Activated T-helper 1 cell treated with anti-CD3 and anti-CD28 coated beads, Interleukin-2, amount 50 U/mL, for 16 hours (primary cell): ENCODE results near the gene CAMK2N2.
"Not testable (repeated sequence)": the region's sequence is repeated elsewhere in the genome, so short reads cannot be mapped to it uniquely, and the experiment has no call there.

ENCODE experiments used
- DNase-seq, 2 donors: peaks; one replicate each; pipeline ENCODE4 v3.0.0-alpha.2; 2020; ENCODE audit warnings: low read depth in 1 of 2, low spot score in 1 of 2

Gene CAMK2N2

GRCh38 chr3:184275381-184275701 is 14.0 kb upstream of the CAMK2N2 start:
- DNase-seq = no peak

DNA sequence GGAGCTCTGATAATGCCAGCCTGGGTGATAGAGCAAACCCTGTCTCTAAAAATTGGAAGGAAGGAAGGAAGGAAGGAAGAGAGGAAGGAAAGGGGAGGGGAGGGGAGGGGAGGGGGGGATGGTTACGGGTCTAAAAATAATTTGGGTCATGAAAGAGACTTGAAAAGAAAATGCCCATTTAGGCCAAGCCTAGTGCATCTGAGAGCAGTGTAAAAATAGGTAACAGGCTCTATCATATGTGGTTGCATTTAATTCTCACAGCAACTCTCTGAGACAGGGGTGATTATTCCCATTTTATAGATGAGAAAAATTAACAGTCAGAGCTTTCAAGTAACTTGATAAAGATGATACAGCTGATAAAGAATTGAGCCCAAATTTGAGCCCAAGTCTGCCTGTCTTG is 10.9 kb upstream of the CAMK2N2 start:
- DNase-seq = no peak

DNA sequence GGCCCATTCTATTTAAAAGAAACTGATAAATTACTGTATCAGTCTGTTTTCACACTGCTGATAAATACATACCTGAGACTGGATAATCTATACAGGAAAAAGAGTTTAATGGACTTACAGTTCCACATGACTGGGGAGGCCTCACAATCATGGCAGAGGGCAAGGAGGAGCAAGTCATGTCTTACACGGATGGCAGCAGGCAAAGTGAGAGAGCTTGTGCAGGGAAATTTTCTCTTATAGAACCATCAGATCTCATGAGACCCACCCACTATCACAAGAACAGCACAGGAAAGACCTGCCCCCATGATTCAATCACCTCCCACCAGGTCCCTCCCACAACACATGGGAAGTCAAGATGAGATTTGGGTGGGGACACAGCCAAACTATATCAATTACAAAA is 5.9 kb upstream of the CAMK2N2 start:
- not testable (repeated sequence) for DNase-seq

GRCh38 chr3:184262764-184263179 is 1.4 kb upstream of the CAMK2N2 start:
- no peak for DNase-seq

- DNase-seq = no peak
Observed at GRCh38 chr3:184261854-184262763, 756 bp upstream of the CAMK2N2 start.

- no peak for DNase-seq
Observed at GRCh38 chr3:184260724-184261269, 556 bp downstream of the CAMK2N2 start.

DNA sequence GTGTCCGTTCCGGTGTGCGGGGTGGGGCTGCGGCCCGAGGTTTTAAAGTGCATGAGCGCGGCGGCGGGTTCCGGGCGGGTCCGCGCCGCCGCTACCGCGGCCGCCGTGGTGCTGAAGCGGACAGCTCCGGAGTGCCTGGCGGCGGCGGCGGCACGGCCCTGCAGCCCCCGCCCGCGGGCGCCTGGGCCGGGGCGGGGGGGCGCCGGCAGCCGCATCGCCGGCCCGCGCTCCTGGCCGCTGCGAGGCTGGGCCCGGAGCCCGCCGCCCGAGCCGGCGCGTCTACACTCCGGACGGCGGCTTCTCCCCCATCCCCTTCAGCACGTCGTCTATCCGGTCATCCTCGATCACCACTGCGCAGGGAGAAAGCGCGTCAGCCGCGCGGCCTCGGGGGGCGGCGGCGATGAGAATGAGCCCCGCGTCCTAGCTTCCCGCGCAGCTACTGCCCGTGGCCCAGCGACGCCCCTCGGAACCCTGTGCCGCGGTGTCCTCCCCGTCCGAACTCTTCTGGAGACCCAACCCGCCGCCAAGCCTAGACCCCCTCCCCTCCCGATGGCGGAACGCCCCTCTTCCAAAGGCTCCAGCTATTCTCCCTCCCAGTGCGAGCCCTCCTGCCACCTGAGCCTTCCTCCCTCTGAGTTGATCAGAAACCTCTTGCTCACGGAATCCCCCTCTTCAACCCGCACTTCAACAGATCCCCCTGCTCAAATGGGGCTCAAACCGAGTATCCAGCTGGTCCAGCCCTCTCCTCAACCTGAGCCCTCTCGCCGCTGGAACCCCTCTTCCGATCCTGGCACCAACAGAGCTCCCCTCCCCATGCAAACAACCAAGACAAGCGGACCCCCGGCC is 1.3 kb downstream of the CAMK2N2 start:
- DNase-seq = no peak

DNA sequence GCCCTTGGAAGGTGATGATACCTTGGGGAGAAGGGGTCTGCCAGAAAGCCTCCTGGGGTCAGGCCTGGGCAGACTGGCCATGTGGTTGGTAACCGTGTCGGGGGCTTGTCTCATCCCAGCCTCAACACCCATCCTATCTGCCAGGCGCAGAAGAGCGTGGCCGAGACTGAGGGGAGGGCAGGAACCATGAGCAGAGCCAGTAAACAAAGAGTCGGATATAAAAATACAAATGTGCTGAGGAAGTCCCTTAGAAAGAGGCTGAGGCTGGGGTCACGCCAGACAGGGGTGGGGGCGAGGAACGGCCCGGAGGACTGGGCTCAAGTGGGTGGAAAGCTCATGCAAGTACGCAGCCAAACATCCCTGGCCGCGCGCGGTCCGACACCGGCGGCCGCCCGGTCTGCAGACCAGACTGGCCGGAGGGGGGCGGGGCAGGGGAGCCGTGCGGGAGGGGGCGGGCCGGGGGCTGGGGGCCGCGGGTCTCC is 1.9 kb downstream of the CAMK2N2 start:
- no peak for DNase-seq

DNA sequence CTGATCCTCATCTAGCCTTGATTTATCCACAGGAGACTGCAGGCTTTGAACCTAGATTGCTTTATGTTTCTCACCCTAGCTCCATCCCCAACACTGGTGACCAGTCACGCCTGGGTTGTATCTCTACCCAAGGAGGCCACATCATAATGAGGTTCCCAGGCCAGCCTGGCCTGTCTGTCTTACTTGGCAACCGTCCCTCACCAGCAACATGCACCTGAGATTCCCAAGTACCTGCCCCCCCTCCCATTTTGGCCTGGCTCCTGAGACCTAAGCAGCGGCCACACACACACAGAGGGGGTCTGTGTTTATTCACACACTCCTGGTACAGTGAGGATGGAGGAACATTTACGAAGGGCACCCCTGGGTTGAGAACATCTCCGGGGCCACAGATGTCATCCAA is 2.4 kb downstream of the CAMK2N2 start:
- no peak for DNase-seq

GRCh38 chr3:184257083-184257915 is 4.1 kb downstream of the CAMK2N2 start:
- DNase-seq = no peak

GRCh38 chr3:184255291-184256039 is 5.9 kb downstream of the CAMK2N2 start:
- no peak for DNase-seq

DNA sequence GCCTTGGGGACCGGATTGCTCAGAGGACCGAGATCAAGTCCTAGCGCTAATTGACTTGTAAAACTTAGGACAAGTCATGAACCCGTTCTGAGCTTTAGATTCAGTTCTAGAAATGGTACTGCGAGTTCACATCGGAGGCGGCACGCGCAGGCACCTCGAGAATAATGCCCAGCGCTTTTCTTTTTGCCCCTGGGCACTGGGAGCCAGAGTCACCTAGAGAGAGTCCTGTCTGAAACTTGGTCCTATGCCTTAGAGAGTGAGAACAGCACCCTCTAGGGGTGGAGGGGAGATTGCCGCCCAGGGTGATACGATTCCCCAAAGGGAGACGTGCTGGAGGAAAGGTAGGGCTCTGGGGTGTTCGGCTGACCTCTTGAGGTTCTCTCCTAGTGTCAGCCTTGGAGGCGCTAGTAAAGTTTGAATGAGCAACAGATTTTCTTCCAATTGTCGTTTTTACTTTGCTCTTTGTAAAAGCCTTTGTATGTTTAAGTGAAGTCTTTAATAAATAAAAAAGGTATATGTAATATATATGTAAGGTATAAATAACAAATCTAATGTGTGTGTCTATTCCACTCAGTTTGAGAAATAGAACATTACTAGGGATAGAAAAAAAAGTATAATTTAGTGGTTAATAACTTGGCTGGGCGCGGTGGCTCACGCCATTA is 11.1 kb downstream of the CAMK2N2 start:
- peak; percentile 77 to 78 for DNase-seq

- peak; percentile 88 to 95 for DNase-seq
Observed at GRCh38 chr3:184249412-184250166, 11.8 kb downstream of the CAMK2N2 start, which contains the start of gene EEF1AKMT4. Gene EEF1AKMT4 (plus strand): TSS chr3:184249672. CDS start chr3:184249695, 23 bp downstream.

DNA sequence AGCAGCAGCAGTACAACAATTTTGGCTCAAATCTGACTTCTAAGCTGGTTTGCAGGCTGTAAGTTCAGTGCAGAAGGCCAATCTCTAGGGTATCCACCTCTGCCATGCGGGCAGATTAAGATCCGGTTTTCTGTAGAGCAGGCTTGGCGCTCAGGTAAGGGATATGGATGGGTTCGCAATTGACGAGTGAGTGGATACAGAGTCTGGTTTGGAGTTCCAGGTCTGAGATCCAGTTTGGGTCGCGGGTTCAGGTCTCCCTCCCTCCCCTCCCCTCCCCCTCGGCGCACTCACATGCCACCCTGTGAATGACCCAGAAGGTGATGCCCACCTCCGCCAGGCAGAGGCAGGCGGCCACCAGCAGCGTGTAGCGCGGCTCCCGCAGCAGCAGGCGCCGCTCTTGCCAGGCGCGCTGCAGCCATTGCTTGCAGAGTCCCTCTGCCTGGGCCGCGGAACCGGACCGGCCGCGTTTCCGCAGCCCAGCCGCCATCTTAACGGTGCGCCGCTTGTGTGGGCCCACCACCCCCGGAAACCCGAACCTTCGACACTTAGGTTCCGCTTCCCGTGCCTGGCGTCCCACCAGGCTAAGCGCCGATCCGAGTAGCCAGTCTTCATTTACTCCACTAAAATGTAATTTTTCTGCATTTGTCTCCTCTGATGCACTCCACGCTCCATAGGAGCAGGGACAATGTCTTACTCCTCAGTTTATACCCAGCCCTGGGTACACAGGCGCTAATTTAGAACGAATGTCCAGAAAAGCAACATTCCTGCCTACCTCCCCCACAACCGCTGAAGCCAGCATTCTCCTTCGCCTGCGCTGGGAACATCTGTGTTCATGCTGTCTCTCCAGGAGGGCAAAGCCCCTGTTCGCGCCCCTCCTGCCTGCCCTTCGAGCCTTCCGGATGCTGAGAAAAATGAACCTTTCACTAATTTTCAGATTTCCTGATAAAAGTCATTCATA is 12.6 kb downstream of the CAMK2N2 start, which contains the start of gene ALG3:
Gene ALG3, minus strand, starts transcription at position 509 of the 958 bp plus-strand sequence. Its CDS starts 22 bp downstream, at position 487.
- peak; percentile 78 to 81 for DNase-seq

DNA sequence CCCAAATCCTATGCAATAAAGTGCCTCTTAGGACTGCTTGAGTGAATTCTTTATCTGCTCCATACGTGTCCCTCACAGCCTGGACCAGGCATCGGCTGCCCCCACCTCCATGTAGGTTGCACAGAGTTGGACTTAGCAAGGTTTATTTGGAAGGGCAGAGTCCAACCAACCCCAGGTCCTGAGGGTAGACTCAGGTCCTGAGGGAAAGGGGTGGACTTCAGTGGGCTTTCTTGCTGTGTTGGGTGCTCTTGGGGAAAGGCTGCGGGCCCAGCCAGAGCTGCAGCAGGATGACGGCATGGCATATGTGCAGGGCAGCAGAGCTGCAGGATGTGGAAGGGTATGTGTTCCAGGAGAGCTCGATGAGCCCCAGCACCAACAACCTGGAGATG is 19.1 kb downstream of the CAMK2N2 start:
- no peak for DNase-seq

GRCh38 chr3:184241447-184242296 is 19.7 kb downstream of the CAMK2N2 start:
- no peak for DNase-seq

GRCh38 chr3:184241141-184241446 is 20.3 kb downstream of the CAMK2N2 start:
- no peak for DNase-seq
